ENCODE results near the gene KLRC4.

KLRC4 gene

GRCh38 chr12:10408842-10409241, 715 bp downstream of the KLRC4 start:
- Histone ChIP-seq H3K27me3 (ENCODE audit: insufficient read depth, low read length, poor library complexity) (no peaks in the 10 kb centered on the region), H3K9ac (ENCODE audit: low read depth, low read length) (no peak overlapping the region), H3K27ac (ENCODE audit: low read length) (no peak overlapping the region), H3K4me2 (ENCODE audit: insufficient read depth, low read length) (no peak overlapping the region), H3K36me3 (ENCODE audit: insufficient read depth, low read length) (no peaks in the 10 kb centered on the region), H3K4me1 (ENCODE audit: insufficient read depth, low read length) (no peaks in the 10 kb centered on the region), H4K20me1 (ENCODE audit: insufficient read depth, low read length) (no peaks in the 10 kb centered on the region), H3K9me3 (ENCODE audit: insufficient read depth, low read length, severe bottlenecking) (no peaks in the 10 kb centered on the region), H3K4me3 (ENCODE audit: low read depth in 1 of 2, low read length in 2 of 2) (no peak overlapping the region), H2AFZ (ENCODE audit: low read depth, low read length) (no peak overlapping the region), H3K79me2 (ENCODE audit: insufficient read depth, low read length) (no peaks in the 10 kb centered on the region)
- DNase-seq (no peak), ATAC-seq (ENCODE audit: insufficient read depth, low read depth) (no peak)
- TF ChIP-seq EZH2 (IDR thresholded peaks at IDR 0.05; ENCODE audit: borderline replicate concordance, low read depth, low read length, severe bottlenecking) (no peak), CTCF (IDR thresholded peaks at IDR 0.05; ENCODE audit: borderline replicate concordance, extremely low read depth, low read length, poor library complexity, severe bottlenecking) (no peak)

GRCh38 chr12:10406725-10407124, 2.8 kb downstream of the KLRC4 start:
- H3K4me1 ChIP-seq (ENCODE audit: insufficient read depth, low read length), result no peaks in the 10 kb centered on the region
- H3K27me3 ChIP-seq (ENCODE audit: insufficient read depth, low read length, poor library complexity), result no peaks in the 10 kb centered on the region
- no peak overlapping the region for H3K9ac ChIP-seq (ENCODE audit: low read depth, low read length)
- H3K27ac ChIP-seq (ENCODE audit: low read length), result no peak overlapping the region
- TF ChIP-seq CTCF (IDR thresholded peaks at IDR 0.05; ENCODE audit: borderline replicate concordance, extremely low read depth, low read length, poor library complexity, severe bottlenecking) (no peak), EZH2 (IDR thresholded peaks at IDR 0.05; ENCODE audit: borderline replicate concordance, low read depth, low read length, severe bottlenecking) (no peak)
- no peak overlapping the region for H3K4me2 ChIP-seq (ENCODE audit: insufficient read depth, low read length)
- H4K20me1 ChIP-seq (ENCODE audit: insufficient read depth, low read length), result no peaks in the 10 kb centered on the region
- H3K4me3 ChIP-seq (ENCODE audit: low read depth in 1 of 2, low read length in 2 of 2), result no peak overlapping the region
- H3K36me3 ChIP-seq (ENCODE audit: insufficient read depth, low read length), result no peaks in the 10 kb centered on the region
- H3K9me3 ChIP-seq (ENCODE audit: insufficient read depth, low read length, severe bottlenecking), result no peaks in the 10 kb centered on the region
- H3K79me2 ChIP-seq (ENCODE audit: insufficient read depth, low read length), result no peaks in the 10 kb centered on the region
- H2AFZ ChIP-seq (ENCODE audit: low read depth, low read length), result no peak overlapping the region
- ATAC-seq (ENCODE audit: insufficient read depth, low read depth), result no peak
- DNase-seq, result no peak

- H3K9ac ChIP-seq (ENCODE audit: low read depth, low read length), result no peak overlapping the region
- no peak overlapping the region for H3K4me2 ChIP-seq (ENCODE audit: insufficient read depth, low read length)
- no peaks in the 10 kb centered on the region for H3K79me2 ChIP-seq (ENCODE audit: insufficient read depth, low read length)
- no peak overlapping the region for H3K4me3 ChIP-seq (ENCODE audit: low read depth in 1 of 2, low read length in 2 of 2)
- TF ChIP-seq CTCF (IDR thresholded peaks at IDR 0.05; ENCODE audit: borderline replicate concordance, extremely low read depth, low read length, poor library complexity, severe bottlenecking), result no peak
- no peak for TF ChIP-seq EZH2 (IDR thresholded peaks at IDR 0.05; ENCODE audit: borderline replicate concordance, low read depth, low read length, severe bottlenecking)
- ATAC-seq (ENCODE audit: insufficient read depth, low read depth), result no peak
- no peaks in the 10 kb centered on the region for H3K36me3 ChIP-seq (ENCODE audit: insufficient read depth, low read length)
- no peaks in the 10 kb centered on the region for H3K4me1 ChIP-seq (ENCODE audit: insufficient read depth, low read length)
- H4K20me1 ChIP-seq (ENCODE audit: insufficient read depth, low read length), result no peaks in the 10 kb centered on the region
- H3K27ac ChIP-seq (ENCODE audit: low read length), result no peak overlapping the region
- H2AFZ ChIP-seq (ENCODE audit: low read depth, low read length), result no peak overlapping the region
- no peak for DNase-seq
- H3K27me3 ChIP-seq (ENCODE audit: insufficient read depth, low read length, poor library complexity), result no peaks in the 10 kb centered on the region
- no peaks in the 10 kb centered on the region for H3K9me3 ChIP-seq (ENCODE audit: insufficient read depth, low read length, severe bottlenecking)
These were observed 4.3 kb downstream of the KLRC4 start for GRCh38 chr12:10405294-10405693.

- H3K79me2 ChIP-seq (ENCODE audit: insufficient read depth, low read length), result no peaks in the 10 kb centered on the region
These were observed 4.8 kb downstream of the KLRC4 start for GRCh38 chr12:10404798-10405197.

More at GRCh38 chr12:10404798-10405197, 4.8 kb downstream of the KLRC4 start:
- no peaks in the 10 kb centered on the region for H3K9me3 ChIP-seq (ENCODE audit: insufficient read depth, low read length, severe bottlenecking)
- H3K36me3 ChIP-seq (ENCODE audit: insufficient read depth, low read length), result no peaks in the 10 kb centered on the region
- H3K9ac ChIP-seq (ENCODE audit: low read depth, low read length), result no peak overlapping the region
- no peak overlapping the region for H3K4me3 ChIP-seq (ENCODE audit: low read depth in 1 of 2, low read length in 2 of 2)
- H4K20me1 ChIP-seq (ENCODE audit: insufficient read depth, low read length), result no peaks in the 10 kb centered on the region
- DNase-seq (no peak), ATAC-seq (ENCODE audit: insufficient read depth, low read depth) (no peak)
- H3K27ac ChIP-seq (ENCODE audit: low read length), result no peak overlapping the region
- H3K4me1 ChIP-seq (ENCODE audit: insufficient read depth, low read length), result no peaks in the 10 kb centered on the region
- no peak for TF ChIP-seq EZH2 (IDR thresholded peaks at IDR 0.05; ENCODE audit: borderline replicate concordance, low read depth, low read length, severe bottlenecking)
- TF ChIP-seq CTCF (IDR thresholded peaks at IDR 0.05; ENCODE audit: borderline replicate concordance, extremely low read depth, low read length, poor library complexity, severe bottlenecking), result no peak
- H3K27me3 ChIP-seq (ENCODE audit: insufficient read depth, low read length, poor library complexity), result no peaks in the 10 kb centered on the region
- no peak overlapping the region for H3K4me2 ChIP-seq (ENCODE audit: insufficient read depth, low read length)
- H2AFZ ChIP-seq (ENCODE audit: low read depth, low read length), result no peak overlapping the region

Measured in DND-41 (cell line).